ENCODE data around the gene FAM25C.
"Not testable (repeated sequence)": the region's sequence is repeated elsewhere in the genome, so short reads cannot be mapped to it uniquely, and the experiment has no call there.

The FAM25C gene

DNA sequence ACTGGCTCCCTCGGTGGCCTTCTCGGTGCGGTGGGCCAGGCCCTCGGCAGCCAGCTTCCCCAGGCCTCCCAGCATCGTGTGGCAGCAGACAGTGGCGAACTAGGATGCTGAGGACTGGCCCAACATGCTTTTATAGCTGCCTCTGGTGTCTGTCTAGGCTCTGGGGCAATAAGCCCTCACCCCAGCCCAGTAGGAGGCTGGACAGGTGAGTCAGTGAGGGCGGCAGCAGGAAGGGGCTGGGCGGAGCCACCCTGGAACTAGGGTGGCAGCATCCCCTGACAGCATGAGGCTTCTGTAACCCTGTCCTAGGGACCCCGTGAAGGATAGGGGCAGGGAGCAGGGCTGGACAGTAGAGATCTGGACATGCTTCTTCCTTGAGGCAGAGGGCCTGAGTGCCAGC, at the start of gene FAM25C:
FAM25C (minus strand) TSS at position 101 of the 400 bp plus-strand sequence; CDS start at position 75, 26 bp downstream.
- not testable (repeated sequence) for DNase-seq

- not testable (repeated sequence) for DNase-seq
These were observed 45.0 kb upstream of the FAM25C start for GRCh38 chr10:48044557-48044956.

- not testable (repeated sequence) for DNase-seq
These were observed 31.8 kb upstream of the FAM25C start for GRCh38 chr10:48031390-48031789.

DNA sequence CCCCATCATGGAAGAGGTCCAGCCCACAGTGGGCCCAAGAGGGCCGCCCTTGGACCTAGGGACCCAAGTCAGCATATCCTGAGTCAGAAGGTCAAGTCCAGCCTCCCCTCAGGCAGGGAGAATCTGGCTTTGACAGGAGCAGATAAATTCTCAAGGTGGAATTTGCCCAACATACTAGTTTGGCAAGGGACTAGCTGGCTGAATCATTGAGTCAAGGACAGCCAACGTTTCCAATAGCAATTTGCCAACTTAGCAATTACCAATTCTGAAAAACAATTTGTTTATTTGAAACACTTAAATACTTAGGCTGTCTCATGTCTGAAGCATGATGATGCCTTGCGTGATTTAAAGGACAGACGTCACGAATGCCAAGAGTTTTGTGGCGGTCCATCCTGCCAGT, 2.7 kb upstream of the FAM25C start:
- not testable (repeated sequence) for DNase-seq

GRCh38 chr10:47994045-47994444, 5.5 kb downstream of the FAM25C start:
- DNase-seq = not testable (repeated sequence)

GRCh38 chr10:47992560-47992959, 7.0 kb downstream of the FAM25C start:
- DNase-seq = not testable (repeated sequence)

DNA sequence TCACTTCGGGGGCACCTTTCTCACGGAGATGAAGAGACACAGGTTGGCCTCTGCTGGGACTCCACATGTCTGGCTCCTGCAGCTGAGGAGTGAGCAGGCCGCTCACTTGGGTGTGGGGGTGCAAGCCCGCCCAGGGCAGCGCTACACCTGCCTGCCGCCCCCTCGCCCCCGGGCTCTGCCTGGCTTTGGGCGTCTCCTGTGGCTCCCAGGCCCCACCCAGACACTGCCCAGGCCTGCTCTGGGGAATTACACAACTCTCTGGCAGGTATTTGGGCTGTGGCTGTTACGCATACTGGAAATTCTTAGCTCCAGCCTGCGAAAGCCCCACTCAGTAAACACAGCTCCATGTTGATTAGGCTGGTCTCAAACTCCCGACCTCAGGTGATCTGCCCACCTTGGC, 7.9 kb downstream of the FAM25C start:
- DNase-seq = not testable (repeated sequence)

GRCh38 chr10:47990097-47990496, 9.5 kb downstream of the FAM25C start:
- DNase-seq = not testable (repeated sequence)

- DNase-seq = not testable (repeated sequence)
These were observed 10.0 kb downstream of the FAM25C start for GRCh38 chr10:47989542-47989950.

GRCh38 chr10:47988718-47989541, 10.7 kb downstream of the FAM25C start:
- DNase-seq = not testable (repeated sequence)

- DNase-seq = not testable (repeated sequence)
These were observed 11.6 kb downstream of the FAM25C start for GRCh38 chr10:47987952-47988351.

GRCh38 chr10:47986413-47987230, 13.0 kb downstream of the FAM25C start:
- not testable (repeated sequence) for DNase-seq

GRCh38 chr10:47975409-47975808, 24.2 kb downstream of the FAM25C start:
- DNase-seq = not testable (repeated sequence)

GRCh38 chr10:47973131-47973530, 26.5 kb downstream of the FAM25C start:
- not testable (repeated sequence) for DNase-seq

DNA sequence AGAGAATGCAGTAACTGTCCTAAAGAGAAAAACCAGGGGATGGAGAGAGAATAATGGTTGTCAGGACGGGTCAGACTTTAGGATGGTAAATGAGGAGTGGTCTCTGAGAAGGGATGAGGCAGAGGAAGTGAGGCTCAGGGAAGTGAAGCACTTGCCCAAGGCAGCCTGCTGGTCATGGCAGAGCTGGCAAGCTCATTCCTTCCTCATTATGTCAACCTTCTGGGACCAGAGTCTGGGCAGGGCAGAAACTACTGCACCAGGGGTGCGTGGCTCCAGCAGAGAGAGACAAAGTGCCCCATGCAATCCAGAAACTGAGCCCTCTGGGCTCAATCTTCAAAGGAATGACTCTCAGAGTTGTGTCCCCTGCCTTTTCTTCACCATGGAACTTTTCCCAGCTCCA, 27.5 kb downstream of the FAM25C start:
- DNase-seq = not testable (repeated sequence)

- DNase-seq = not testable (repeated sequence)
These were observed 28.0 kb downstream of the FAM25C start for GRCh38 chr10:47971598-47971997.

DNA sequence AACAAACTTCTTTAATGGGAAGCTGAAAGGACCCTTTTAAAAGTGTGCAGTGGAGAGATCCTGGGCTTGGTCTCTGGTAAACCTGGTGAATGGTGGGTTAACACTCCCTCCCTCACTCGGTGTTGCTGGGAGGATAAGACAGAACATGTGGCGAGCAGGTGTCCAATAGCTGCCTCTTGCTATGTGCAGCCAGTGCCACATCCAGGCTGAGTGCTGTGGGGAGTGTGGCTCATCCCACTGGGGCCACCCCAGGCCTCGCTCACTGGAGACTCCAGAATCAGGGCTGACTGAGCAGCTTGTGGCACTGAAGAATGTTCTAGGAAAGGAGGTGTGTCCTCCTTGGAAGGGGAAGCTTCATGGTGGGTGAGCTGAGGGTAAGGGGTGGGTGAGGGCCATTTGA, 29.5 kb downstream of the FAM25C start:
- DNase-seq = not testable (repeated sequence)

GRCh38 chr10:47968988-47969387, 30.6 kb downstream of the FAM25C start:
- DNase-seq = not testable (repeated sequence)

DNA sequence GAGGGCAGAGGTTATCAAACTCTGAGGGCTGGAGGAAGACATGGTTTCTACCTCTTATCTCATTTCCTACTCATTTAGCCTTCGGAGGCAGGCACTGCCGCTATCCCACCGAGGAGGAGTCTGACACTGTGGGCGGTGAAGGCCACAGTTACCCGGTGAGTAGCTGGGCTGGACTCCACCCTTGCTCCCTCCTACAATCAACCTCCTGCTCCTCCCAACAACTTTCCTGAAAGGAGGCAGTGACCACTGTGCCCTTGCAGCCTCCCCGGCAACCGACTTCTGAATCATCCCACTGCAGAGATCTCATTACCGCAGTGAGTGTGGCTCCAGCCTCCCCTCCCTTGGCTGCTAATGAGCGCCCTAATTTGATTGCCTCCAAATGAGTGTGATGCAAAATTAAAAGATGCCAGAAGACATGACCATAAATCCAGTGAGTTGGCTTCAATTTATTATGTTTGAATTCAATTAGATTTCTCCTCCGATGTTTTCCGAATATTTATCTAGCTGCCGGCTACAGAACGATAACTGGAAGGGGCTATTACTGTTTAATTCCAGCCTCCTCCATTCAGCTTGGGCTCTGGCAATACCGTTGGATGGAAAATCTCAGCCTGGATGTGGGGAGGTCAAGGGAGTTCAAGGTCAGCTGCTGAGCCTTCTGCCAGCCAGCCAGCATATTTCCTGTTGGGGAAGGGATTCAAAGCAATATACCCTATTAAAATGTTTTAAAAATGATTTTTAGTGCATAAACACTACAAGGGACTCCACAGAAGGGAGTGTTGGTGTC, 35.1 kb downstream of the FAM25C start:
- DNase-seq = not testable (repeated sequence)

DNA sequence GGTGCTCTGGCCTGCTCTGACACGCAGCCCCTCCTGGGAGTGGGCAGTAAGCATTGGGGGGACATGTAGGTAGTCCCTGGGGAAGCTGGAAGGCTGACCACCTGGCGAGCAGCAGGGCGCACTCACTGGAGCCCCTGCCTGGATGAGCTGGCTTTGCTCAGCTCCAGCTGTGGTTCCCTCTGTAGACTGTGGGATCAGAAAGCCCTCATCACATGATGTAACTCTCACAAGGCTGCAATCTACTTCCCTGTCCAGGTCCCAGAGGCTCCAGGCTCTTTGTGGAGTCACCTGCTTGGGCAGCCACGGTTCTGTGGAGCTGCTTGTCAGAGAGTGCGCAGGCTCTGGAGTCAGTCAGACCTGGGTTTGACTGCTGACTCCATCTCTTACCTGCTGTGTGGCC, 36.8 kb downstream of the FAM25C start:
- not testable (repeated sequence) for DNase-seq

- not testable (repeated sequence) for DNase-seq
These were observed 38.9 kb downstream of the FAM25C start for GRCh38 chr10:47960699-47961098.

DNA sequence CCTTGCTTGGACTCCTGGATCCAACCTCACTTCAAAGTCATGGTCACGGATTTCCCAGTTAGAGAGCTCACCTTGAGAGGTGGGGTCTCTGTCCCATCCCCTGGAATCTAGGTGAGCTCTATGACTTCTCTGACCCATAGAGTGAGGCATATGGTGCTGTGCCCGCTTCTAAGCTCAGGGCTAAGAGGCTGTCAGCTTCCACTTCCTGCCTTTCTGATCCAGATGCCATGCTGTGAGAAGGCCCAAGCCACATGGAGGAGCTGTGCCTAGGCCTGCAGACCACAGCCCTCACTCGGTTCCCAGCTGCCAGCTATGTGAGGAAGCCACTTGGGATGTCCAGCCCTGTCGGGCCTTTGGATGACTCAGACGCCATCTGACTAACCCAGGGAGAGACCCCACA, 39.9 kb downstream of the FAM25C start:
- DNase-seq = not testable (repeated sequence)

- DNase-seq = not testable (repeated sequence)
These were observed 42.4 kb downstream of the FAM25C start for GRCh38 chr10:47957158-47957557.
